Endodermal cell (in vitro differentiated cells): Measurements from ENCODE around the gene PHLDA1. TPM values are rescaled to one million over a fixed set of nuclear protein-coding genes. Genes with fewer than 3 reads are reported as not detected.

Experiments
- DNase-seq: peaks from one replicate; pipeline ENCODE4 v3.0.0-alpha.2; 2017
- H3K27ac ChIP-seq: 2 replicates; pipeline ENCODE4 v1.5.1; 2013; ENCODE audit warnings: mild to moderate bottlenecking, low read depth, low read length, moderate library complexity
- H3K27me3 ChIP-seq: 2 replicates; pipeline ENCODE4 v1.6.1; 2013; ENCODE audit warnings: mild to moderate bottlenecking, low read length, moderate library complexity; ENCODE audit not compliant: insufficient read depth, control insufficient read depth, poor library complexity, severe bottlenecking
- H3K36me3 ChIP-seq: 2 replicates; pipeline ENCODE4 v1.7.0; 2013; ENCODE audit warnings: mild to moderate bottlenecking, low read length, moderate library complexity; ENCODE audit not compliant: control insufficient read depth, insufficient read depth
- H3K4me1 ChIP-seq: one replicate; pipeline ENCODE4 v1.7.0; 2013; ENCODE audit warnings: low read length; ENCODE audit not compliant: control insufficient read depth, insufficient read depth
- H3K4me3 ChIP-seq: 2 replicates; pipeline ENCODE4 v1.5.1; 2013; ENCODE audit warnings: mild to moderate bottlenecking, low read length, moderate library complexity
- H3K9ac ChIP-seq: 2 replicates; pipeline ENCODE4 v1.6.1; 2013; ENCODE audit warnings: mild to moderate bottlenecking, low read length, moderate library complexity; ENCODE audit not compliant: poor library complexity, severe bottlenecking; ENCODE audit errors: extremely low read depth
- H3K9me3 ChIP-seq: 2 replicates; pipeline ENCODE4 v1.6.1; 2013; ENCODE audit warnings: mild to moderate bottlenecking, low read length, moderate library complexity; ENCODE audit not compliant: control insufficient read depth
- H3K27ac Mint-ChIP-seq: 2 replicates; pipeline ENCODE4 v1.8.0; 2020; ENCODE audit warnings: mixed read lengths
- H3K27me3 Mint-ChIP-seq: 2 replicates; pipeline ENCODE4 v1.8.0; 2021; ENCODE audit warnings: mild to moderate bottlenecking, mixed read lengths; ENCODE audit not compliant: insufficient read depth
- H3K36me3 Mint-ChIP-seq: 2 replicates; pipeline ENCODE4 v1.8.0; 2020; ENCODE audit warnings: low read depth, mixed read lengths
- H3K4me1 Mint-ChIP-seq: 2 replicates; pipeline ENCODE4 v1.8.0; 2020; ENCODE audit warnings: mixed read lengths
- H3K4me3 Mint-ChIP-seq: 2 replicates; pipeline ENCODE4 v1.8.0; 2020; ENCODE audit warnings: mild to moderate bottlenecking, moderate library complexity, mixed read lengths
- H3K9me3 Mint-ChIP-seq: 2 replicates; pipeline ENCODE4 v1.8.0; 2020; ENCODE audit warnings: mild to moderate bottlenecking, mixed read lengths
- CTCF ChIP-seq: fragments of 200-600 bp; sonication (generic); conservative IDR thresholded peaks from 2 replicates; pipeline ENCODE4 v1.5.0; 2021; ENCODE audit warnings: antibody characterized with exemption, mild to moderate bottlenecking
- WGBS, 2 experiments: methylation state at CpG; one replicate each; pipeline versions ENCODE4 v1.1.5 to v1.1.7; 2013; ENCODE audit warnings: missing lambda C conversion rate in 2 of 2, mixed read lengths in 1 of 2; ENCODE audit not compliant: insufficient coverage in 1 of 2, insufficient read length in 1 of 2; 5-methylcytosine and 5-hydroxymethylcytosine counted together
- total RNA-seq, 2 donors: library from RNA; stranded (reverse); fragmentation: NEBNext Ultra II Directional in 1 of 2; extraction: Animal tissue kit (Norgen Biotek cat#: 25700) in 1 of 2; gene quantifications; 2 replicates in 1 of 2; 3 replicates in 1 of 2; pipeline ENCODE4 v1.2.1, GENCODE V29; 2021

Gene PHLDA1
- total RNA-seq, 2 donors from 2014 or later = 3.7 to 16.2 TPM

GRCh38 chr12:76031081-76031413 lies 529 bp downstream of the PHLDA1 start:
- H3K36me3 Mint-ChIP-seq = peaks cover 11% of the 10 kb centered on the region
- no peak for TF ChIP-seq CTCF
- peaks cover 29% of the 10 kb centered on the region for H3K4me1 Mint-ChIP-seq
- no peaks in the 10 kb centered on the region for H3K27me3 ChIP-seq
- H3K27ac Mint-ChIP-seq = peak overlapping the region; percentile 35
- no peaks in the 10 kb centered on the region for H3K27me3 Mint-ChIP-seq
- peaks cover 4% of the 10 kb centered on the region for H3K4me1 ChIP-seq
- H3K9ac ChIP-seq = peak overlapping the region; percentile 54
- no peaks in the 10 kb centered on the region for H3K9me3 Mint-ChIP-seq
- no peak for DNase-seq
- 0% methylated on average over 2 to 26 of the region's 26 CpGs for WGBS, 2 experiments
- H3K9me3 ChIP-seq = no peaks in the 10 kb centered on the region
- H3K36me3 ChIP-seq = no peaks in the 10 kb centered on the region
- H3K4me3 ChIP-seq = peak overlapping the region; percentile 90
- H3K4me3 Mint-ChIP-seq = peak overlapping the region; percentile 94
- H3K27ac ChIP-seq = peak overlapping the region; percentile 18

GRCh38 chr12:76030341-76031080 lies 1.1 kb downstream of the PHLDA1 start:
- Histone ChIP-seq H3K27ac (peak overlapping the region; percentile 18), H3K4me3 (peak overlapping the region; percentile 90), H3K36me3 (no peaks in the 10 kb centered on the region), H3K27me3 (no peaks in the 10 kb centered on the region), H3K4me1 (peaks cover 4% of the 10 kb centered on the region), H3K9me3 (no peaks in the 10 kb centered on the region), H3K9ac (peak overlapping the region; percentile 54)
- no peak for TF ChIP-seq CTCF
- WGBS, 2 experiments = 0% methylated on average over 16 to 40 of the region's 40 CpGs
- Mint-ChIP-seq H3K27ac (peak overlapping the region; percentile 82), H3K4me3 (peak overlapping the region; percentile 94), H3K27me3 (no peaks in the 10 kb centered on the region), H3K9me3 (no peaks in the 10 kb centered on the region), H3K4me1 (peaks cover 29% of the 10 kb centered on the region), H3K36me3 (peaks cover 11% of the 10 kb centered on the region)
- DNase-seq = peak; percentile 82

GRCh38 chr12:76029982-76030340 lies 1.6 kb downstream of the PHLDA1 start:
- peaks cover 4% of the 10 kb centered on the region for H3K4me1 ChIP-seq
- TF ChIP-seq CTCF = no peak
- H3K27me3 ChIP-seq = no peaks in the 10 kb centered on the region
- peak overlapping the region; percentile 90 for H3K4me3 ChIP-seq
- peak overlapping the region; percentile 94 for H3K4me3 Mint-ChIP-seq
- WGBS, 2 experiments = 0 to 2% methylated on average over 6 to 22 of the region's 22 CpGs
- H3K27ac ChIP-seq = no peak overlapping the region
- peak overlapping the region; percentile 54 for H3K9ac ChIP-seq
- H3K27me3 Mint-ChIP-seq = no peaks in the 10 kb centered on the region
- H3K9me3 ChIP-seq = no peaks in the 10 kb centered on the region
- peak; percentile 79 for DNase-seq
- no peaks in the 10 kb centered on the region for H3K9me3 Mint-ChIP-seq
- peaks cover 11% of the 10 kb centered on the region for H3K36me3 Mint-ChIP-seq
- H3K27ac Mint-ChIP-seq = no peak overlapping the region
- H3K36me3 ChIP-seq = no peaks in the 10 kb centered on the region
- peaks cover 30% of the 10 kb centered on the region for H3K4me1 Mint-ChIP-seq
